Upper lobe of right lung (tissue), 1 donor: ENCODE results near the gene WDR70. TPM values are rescaled to one million over a fixed set of nuclear protein-coding genes. Genes with fewer than 3 reads are reported as not detected.

ENCODE experiments used
- ATAC-seq: fragments of 200-7000 bp; cut with Tn5 transposase; one replicate; pipeline ENCODE4 v1.9.1; 2020; ENCODE audit warnings: mild to moderate bottlenecking, moderate library complexity
- DNase-seq: peaks from one replicate; pipeline ENCODE4 v3.0.0-alpha.2; 2020
- H3K27ac ChIP-seq: fragments of 200-600 bp; one replicate; pipeline ENCODE4 v1.8.0; 2022
- H3K27me3 ChIP-seq: fragments of 200-600 bp; one replicate; pipeline ENCODE4 v1.8.0; 2022; ENCODE audit warnings: mild to moderate bottlenecking
- H3K36me3 ChIP-seq: fragments of 200-600 bp; one replicate; pipeline ENCODE4 v1.8.0; 2022
- H3K4me1 ChIP-seq: fragments of 200-600 bp; one replicate; pipeline ENCODE4 v1.8.0; 2022
- H3K4me3 ChIP-seq: fragments of 200-600 bp; one replicate; pipeline ENCODE4 v1.8.0; 2022; ENCODE audit warnings: mild to moderate bottlenecking
- H3K9me3 ChIP-seq: fragments of 200-600 bp; one replicate; pipeline ENCODE4 v1.8.0; 2022
- CTCF ChIP-seq: fragments of 200-600 bp; IDR thresholded peaks from one replicate; pipeline ENCODE4 v1.8.0; 2022; ENCODE audit warnings: antibody characterized with exemption
- intact Hi-C: fragments of 100-400 bp; cut with DNase I; formaldehyde crosslinking; loops from one replicate; pipeline ENCODE4 v1.11.0; 2022
- total RNA-seq: library from RNA; stranded (reverse); fragmentation: NEBNext Ultra II Directional; extraction: Animal tissue kit (Norgen Biotek cat#: 25700); gene quantifications from one replicate; pipeline ENCODE4 v1.2.1, GENCODE V29; 2021
- donor health status: DM: no; HTN: yes; CAD: no; lungs with severe emphysema.

Gene WDR70
- total RNA-seq, 1 donor from 2014 or later: 24.7 TPM

GRCh38 chr5:37769840-37770239, 390.7 kb downstream of the WDR70 start:
- Histone ChIP-seq H3K36me3 (no peaks in the 10 kb centered on the region), H3K9me3 (peaks cover 5% of the 10 kb centered on the region), H3K27me3 (no peaks in the 10 kb centered on the region), H3K4me1 (no peaks in the 10 kb centered on the region), H3K27ac (no peak overlapping the region), H3K4me3 (no peak overlapping the region)
- TF ChIP-seq CTCF: no peak
- intact Hi-C loops: no loop called here
- DNase-seq (no peak), ATAC-seq (no peak)

- TF ChIP-seq CTCF: no peak
- H3K4me3 ChIP-seq: no peak overlapping the region
- DNase-seq (no peak), ATAC-seq (no peak)
- H3K27me3 ChIP-seq: no peaks in the 10 kb centered on the region
- peaks cover 9% of the 10 kb centered on the region for H3K9me3 ChIP-seq
- intact Hi-C loops: no loop called here
- no peaks in the 10 kb centered on the region for H3K36me3 ChIP-seq
- no peak overlapping the region for H3K27ac ChIP-seq
- H3K4me1 ChIP-seq: no peaks in the 10 kb centered on the region
Observed at GRCh38 chr5:37770786-37771185, 391.7 kb downstream of the WDR70 start.

- no peak for TF ChIP-seq CTCF
- DNase-seq (no peak), ATAC-seq (peak; percentile 64)
Observed at GRCh38 chr5:37771203-37771611, 392.1 kb downstream of the WDR70 start.

GRCh38 chr5:37771731-37772130, 392.6 kb downstream of the WDR70 start:
- Histone ChIP-seq H3K27ac (no peak overlapping the region), H3K4me1 (no peaks in the 10 kb centered on the region), H3K9me3 (peaks cover 9% of the 10 kb centered on the region), H3K27me3 (no peaks in the 10 kb centered on the region), H3K4me3 (no peak overlapping the region), H3K36me3 (no peaks in the 10 kb centered on the region)
- no peak for TF ChIP-seq CTCF
- DNase-seq: no peak
- intact Hi-C loops: no loop called here
- no peak for ATAC-seq

More at GRCh38 chr5:37771203-37771611, 392.1 kb downstream of the WDR70 start:
- no peak overlapping the region for H3K27ac ChIP-seq
- peaks cover 9% of the 10 kb centered on the region for H3K9me3 ChIP-seq
- no peaks in the 10 kb centered on the region for H3K36me3 ChIP-seq
- H3K4me1 ChIP-seq: no peaks in the 10 kb centered on the region
- intact Hi-C loops: no loop called here
- H3K4me3 ChIP-seq: no peak overlapping the region
- H3K27me3 ChIP-seq: no peaks in the 10 kb centered on the region

GRCh38 chr5:37772255-37772654, 393.1 kb downstream of the WDR70 start:
- Histone ChIP-seq H3K27me3 (no peaks in the 10 kb centered on the region), H3K36me3 (no peaks in the 10 kb centered on the region), H3K4me1 (no peaks in the 10 kb centered on the region), H3K9me3 (peaks cover 9% of the 10 kb centered on the region), H3K4me3 (no peak overlapping the region), H3K27ac (no peak overlapping the region)
- no peak for TF ChIP-seq CTCF
- intact Hi-C loops: no loop called here
- DNase-seq (no peak), ATAC-seq (no peak)

- Histone ChIP-seq H3K4me3 (no peak overlapping the region), H3K4me1 (no peaks in the 10 kb centered on the region), H3K27ac (no peak overlapping the region), H3K9me3 (peaks cover 9% of the 10 kb centered on the region), H3K27me3 (no peaks in the 10 kb centered on the region), H3K36me3 (no peaks in the 10 kb centered on the region)
- no peak for TF ChIP-seq CTCF
- intact Hi-C loops: no loop called here
- ATAC-seq (no peak), DNase-seq (no peak)
Observed at GRCh38 chr5:37773809-37774208, 394.7 kb downstream of the WDR70 start.
